GM21723 (cell line): ENCODE data around the gene MALRD1.
"Not testable (repeated sequence)": the region's sequence is repeated elsewhere in the genome, so short reads cannot be mapped to it uniquely, and the experiment has no call there.

Experiments
- ATAC-seq: cut with Tn5 transposase; IDR thresholded peaks from one replicate; pipeline ENCODE4 v1.9.1; 2021; ENCODE audit warnings: mild to moderate bottlenecking, moderate library complexity; ENCODE audit not compliant: unreplicated experiment

The MALRD1 gene

GRCh38 chr10:19762026-19762425, 713.4 kb downstream of the MALRD1 start:
- ATAC-seq, result no peak

- ATAC-seq, result no peak
Measured at GRCh38 chr10:19764111-19764510, 715.5 kb downstream of the MALRD1 start.

GRCh38 chr10:19767876-19768275, 719.3 kb downstream of the MALRD1 start:
- ATAC-seq, result no peak

GRCh38 chr10:19769826-19770225, 721.2 kb downstream of the MALRD1 start:
- ATAC-seq, result not testable (repeated sequence)

- ATAC-seq, result no peak
Measured at GRCh38 chr10:19772972-19773371, 724.4 kb downstream of the MALRD1 start.

- ATAC-seq, result no peak
Measured at GRCh38 chr10:19775296-19775695, 726.7 kb downstream of the MALRD1 start.

GRCh38 chr10:19777806-19778205, 729.2 kb downstream of the MALRD1 start:
- no peak for ATAC-seq

- ATAC-seq, result no peak
Measured at GRCh38 chr10:19778996-19779395, 730.4 kb downstream of the MALRD1 start.

GRCh38 chr10:19782430-19783089, 734.0 kb downstream of the MALRD1 start:
- no peak for ATAC-seq

GRCh38 chr10:19783721-19784120, 735.1 kb downstream of the MALRD1 start:
- no peak for ATAC-seq
